ENCODE results near the gene PPP2R2B. TPM values are rescaled to one million over a fixed set of nuclear protein-coding genes. Genes with fewer than 3 reads are reported as not detected.

Gene PPP2R2B
- total RNA-seq, 4 donors from 2014 or later, result 0.53 to 2.0 (median 1.1) TPM

- WGBS, 2 donors, result 56 to 66% methylated on average over 9 of the region's 9 CpGs
- TF ChIP-seq, protein P1, sequence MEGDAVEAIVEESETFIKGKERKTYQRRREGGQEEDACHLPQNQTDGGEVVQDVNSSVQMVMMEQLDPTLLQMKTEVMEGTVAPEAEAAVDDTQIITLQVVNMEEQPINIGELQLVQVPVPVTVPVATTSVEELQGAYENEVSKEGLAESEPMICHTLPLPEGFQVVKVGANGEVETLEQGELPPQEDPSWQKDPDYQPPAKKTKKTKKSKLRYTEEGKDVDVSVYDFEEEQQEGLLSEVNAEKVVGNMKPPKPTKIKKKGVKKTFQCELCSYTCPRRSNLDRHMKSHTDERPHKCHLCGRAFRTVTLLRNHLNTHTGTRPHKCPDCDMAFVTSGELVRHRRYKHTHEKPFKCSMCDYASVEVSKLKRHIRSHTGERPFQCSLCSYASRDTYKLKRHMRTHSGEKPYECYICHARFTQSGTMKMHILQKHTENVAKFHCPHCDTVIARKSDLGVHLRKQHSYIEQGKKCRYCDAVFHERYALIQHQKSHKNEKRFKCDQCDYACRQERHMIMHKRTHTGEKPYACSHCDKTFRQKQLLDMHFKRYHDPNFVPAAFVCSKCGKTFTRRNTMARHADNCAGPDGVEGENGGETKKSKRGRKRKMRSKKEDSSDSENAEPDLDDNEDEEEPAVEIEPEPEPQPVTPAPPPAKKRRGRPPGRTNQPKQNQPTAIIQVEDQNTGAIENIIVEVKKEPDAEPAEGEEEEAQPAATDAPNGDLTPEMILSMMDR (IDR thresholded peaks at IDR 0.05), result no peak
- no peak for TF ChIP-seq POLR2A (IDR thresholded peaks at IDR 0.05)
- Histone ChIP-seq H3K27me3 (no peaks in the 10 kb centered on the region), H3K4me3 (no peak overlapping the region), H3K36me3 (no peaks in the 10 kb centered on the region), H3K27ac (no peak overlapping the region), H3K9me3 (no peaks in the 10 kb centered on the region), H3K4me1 (no peaks in the 10 kb centered on the region)
- intact Hi-C loops (cut with DNase I), result no loop called here
- no peak for DNase-seq
These were observed 197.5 kb downstream of the PPP2R2B start for GRCh38 chr5:146680846-146681584.

GRCh38 chr5:146675636-146676035 lies 202.9 kb downstream of the PPP2R2B start:
- Histone ChIP-seq H3K27ac (no peak overlapping the region), H3K4me1 (no peaks in the 10 kb centered on the region), H3K4me3 (no peak overlapping the region), H3K9me3 (no peaks in the 10 kb centered on the region), H3K27me3 (no peaks in the 10 kb centered on the region), H3K36me3 (no peaks in the 10 kb centered on the region)
- 61 to 68% methylated on average over 3 of the region's 4 CpGs for WGBS, 2 donors
- no peak for DNase-seq
- intact Hi-C loops (cut with DNase I), result no loop called here
- TF ChIP-seq, protein P1 (IDR thresholded peaks at IDR 0.05), result no peak
- TF ChIP-seq POLR2A (IDR thresholded peaks at IDR 0.05), result no peak

GRCh38 chr5:146672866-146673265 lies 205.7 kb downstream of the PPP2R2B start:
- intact Hi-C loops (cut with DNase I), result no loop called here
- Histone ChIP-seq H3K27ac (no peak overlapping the region), H3K9me3 (no peaks in the 10 kb centered on the region), H3K4me3 (no peak overlapping the region), H3K4me1 (no peaks in the 10 kb centered on the region), H3K36me3 (no peaks in the 10 kb centered on the region), H3K27me3 (no peaks in the 10 kb centered on the region)
- no peak for DNase-seq
- 87 to 88% methylated on average over 1 of the region's 1 CpG for WGBS, 2 donors
- TF ChIP-seq POLR2A (IDR thresholded peaks at IDR 0.05), result no peak
- TF ChIP-seq, protein P1 (IDR thresholded peaks at IDR 0.05), result no peak

DNA sequence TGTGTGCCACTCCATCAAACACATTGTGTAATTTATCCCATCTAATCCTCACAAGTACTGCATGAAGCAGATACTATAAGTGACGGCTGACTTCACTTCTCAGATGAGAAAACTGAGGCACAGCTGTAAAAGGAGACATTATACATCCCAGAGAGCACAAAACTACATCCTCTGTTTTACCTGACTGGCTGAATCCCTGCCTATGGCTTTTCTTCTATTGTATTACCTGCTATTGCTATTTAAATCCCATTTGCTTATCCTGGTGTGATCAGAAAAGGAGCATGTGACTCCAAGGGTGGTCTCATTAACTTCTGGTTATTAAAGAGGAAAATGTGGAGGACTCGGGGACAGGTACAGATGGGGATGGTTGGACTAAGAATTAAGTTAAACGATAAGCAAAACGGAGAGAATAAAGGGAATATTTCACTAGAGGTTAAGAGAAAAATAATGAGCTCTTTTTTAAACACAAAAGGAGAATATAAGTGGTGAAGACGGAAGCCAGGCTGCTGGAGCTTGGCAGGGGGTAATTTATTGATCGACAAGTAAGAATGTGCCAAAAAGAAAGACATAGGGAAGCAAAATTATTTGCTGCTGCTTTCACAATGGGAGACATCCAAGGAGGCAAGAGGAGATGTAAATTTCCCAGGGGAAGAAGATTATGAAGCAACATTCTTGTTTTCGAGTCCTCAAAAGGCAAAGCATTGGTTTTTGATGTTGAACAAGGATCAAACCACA lies 206.8 kb downstream of the PPP2R2B start:
- TF ChIP-seq, protein P1 (IDR thresholded peaks at IDR 0.05), result no peak
- TF ChIP-seq POLR2A (IDR thresholded peaks at IDR 0.05), result no peak
- intact Hi-C loops (cut with DNase I), result no loop called here
- H3K27ac ChIP-seq, result no peak overlapping the region
- H3K36me3 ChIP-seq, result no peaks in the 10 kb centered on the region
- H3K27me3 ChIP-seq, result no peaks in the 10 kb centered on the region
- H3K4me1 ChIP-seq, result peaks cover 0 to 4% (median 0%) of the 10 kb centered on the region in 3 donors
- 56 to 67% methylated on average over 7 of the region's 7 CpGs for WGBS, 2 donors
- H3K9me3 ChIP-seq, result no peaks in the 10 kb centered on the region
- H3K4me3 ChIP-seq, result no peak overlapping the region
- no peak for DNase-seq

- DNase-seq, result no peak
- intact Hi-C loops (cut with DNase I), result no loop called here
- Histone ChIP-seq H3K9me3 (no peaks in the 10 kb centered on the region), H3K4me1 (peaks cover 0 to 4% (median 0%) of the 10 kb centered on the region in 3 donors), H3K27ac (no peak overlapping the region), H3K27me3 (no peaks in the 10 kb centered on the region), H3K36me3 (no peaks in the 10 kb centered on the region), H3K4me3 (no peak overlapping the region)
- 70 to 74% methylated on average over 3 of the region's 3 CpGs for WGBS, 2 donors
- TF ChIP-seq, protein P1 (IDR thresholded peaks at IDR 0.05), result no peak
- TF ChIP-seq POLR2A (IDR thresholded peaks at IDR 0.05), result no peak
These were observed 208.9 kb downstream of the PPP2R2B start for GRCh38 chr5:146669656-146670055.

Measured in esophagus squamous epithelium (tissue), 5 donors.